VCaP (cell line): ENCODE data around the gene CES4A.

Experiments used
- H3K27ac ChIP-seq: fragments of 450-650 bp; 2 replicates; pipeline ENCODE4 v1.5.1; 2017
- TF ChIP-seq, protein P1 (sequence below): fragments of 450-650 bp; conservative IDR thresholded peaks from 2 replicates; pipeline ENCODE4 v1.5.1; 2017; ENCODE audit warnings: mild to moderate bottlenecking, moderate library complexity

CES4A gene

DNA sequence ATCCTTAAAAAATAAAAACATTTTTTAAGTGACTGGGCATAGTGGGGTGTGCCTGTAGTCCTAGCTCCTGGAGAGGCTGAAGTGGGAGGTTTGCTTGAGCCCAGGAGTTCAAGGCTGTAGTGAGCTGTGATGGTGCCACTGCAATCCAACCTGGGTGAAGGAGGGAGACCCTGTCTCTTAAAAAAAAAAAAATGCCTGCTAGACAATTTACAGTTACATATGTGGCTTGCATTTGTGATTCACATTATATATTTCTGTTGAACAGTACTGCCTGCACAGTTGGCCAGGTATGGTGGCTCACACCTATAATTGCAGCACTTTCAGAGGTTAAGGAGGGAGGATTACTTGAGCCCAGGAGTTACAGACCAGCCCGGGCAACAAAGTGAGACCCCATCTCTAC, 64.0 kb downstream of the CES4A start:
- H3K27ac ChIP-seq = no peak overlapping the region
- TF ChIP-seq, protein P1, sequence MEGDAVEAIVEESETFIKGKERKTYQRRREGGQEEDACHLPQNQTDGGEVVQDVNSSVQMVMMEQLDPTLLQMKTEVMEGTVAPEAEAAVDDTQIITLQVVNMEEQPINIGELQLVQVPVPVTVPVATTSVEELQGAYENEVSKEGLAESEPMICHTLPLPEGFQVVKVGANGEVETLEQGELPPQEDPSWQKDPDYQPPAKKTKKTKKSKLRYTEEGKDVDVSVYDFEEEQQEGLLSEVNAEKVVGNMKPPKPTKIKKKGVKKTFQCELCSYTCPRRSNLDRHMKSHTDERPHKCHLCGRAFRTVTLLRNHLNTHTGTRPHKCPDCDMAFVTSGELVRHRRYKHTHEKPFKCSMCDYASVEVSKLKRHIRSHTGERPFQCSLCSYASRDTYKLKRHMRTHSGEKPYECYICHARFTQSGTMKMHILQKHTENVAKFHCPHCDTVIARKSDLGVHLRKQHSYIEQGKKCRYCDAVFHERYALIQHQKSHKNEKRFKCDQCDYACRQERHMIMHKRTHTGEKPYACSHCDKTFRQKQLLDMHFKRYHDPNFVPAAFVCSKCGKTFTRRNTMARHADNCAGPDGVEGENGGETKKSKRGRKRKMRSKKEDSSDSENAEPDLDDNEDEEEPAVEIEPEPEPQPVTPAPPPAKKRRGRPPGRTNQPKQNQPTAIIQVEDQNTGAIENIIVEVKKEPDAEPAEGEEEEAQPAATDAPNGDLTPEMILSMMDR = no peak

DNA sequence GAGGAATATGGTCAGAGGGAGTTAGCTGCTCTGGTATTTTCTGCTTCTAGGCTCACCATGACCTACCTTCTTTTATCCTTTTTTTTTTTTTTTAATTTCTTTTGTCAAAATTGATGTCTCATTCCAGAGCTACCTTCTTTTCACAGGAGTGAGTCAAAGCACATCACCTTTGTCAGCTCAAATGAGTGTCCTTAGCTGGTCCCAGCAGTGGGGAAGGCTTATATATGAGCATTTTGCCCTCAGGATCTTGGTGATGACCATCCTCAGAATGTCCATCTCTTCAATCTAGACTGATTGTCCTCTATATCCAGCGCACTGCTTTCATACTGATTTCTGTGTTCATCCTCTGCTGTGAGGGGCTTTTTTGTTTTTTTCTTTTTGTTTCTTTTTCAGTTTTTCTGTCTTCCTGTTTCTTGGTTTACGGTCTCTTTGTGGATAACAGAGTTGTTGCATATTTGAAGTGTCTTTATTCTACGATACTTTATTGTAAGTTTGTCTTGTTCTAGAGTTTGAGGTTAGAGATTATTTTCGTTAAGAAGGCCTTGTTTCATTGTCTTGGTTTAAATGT, 65.5 kb downstream of the CES4A start:
- H3K27ac ChIP-seq = no peak overlapping the region
- TF ChIP-seq, protein P1 = no peak

DNA sequence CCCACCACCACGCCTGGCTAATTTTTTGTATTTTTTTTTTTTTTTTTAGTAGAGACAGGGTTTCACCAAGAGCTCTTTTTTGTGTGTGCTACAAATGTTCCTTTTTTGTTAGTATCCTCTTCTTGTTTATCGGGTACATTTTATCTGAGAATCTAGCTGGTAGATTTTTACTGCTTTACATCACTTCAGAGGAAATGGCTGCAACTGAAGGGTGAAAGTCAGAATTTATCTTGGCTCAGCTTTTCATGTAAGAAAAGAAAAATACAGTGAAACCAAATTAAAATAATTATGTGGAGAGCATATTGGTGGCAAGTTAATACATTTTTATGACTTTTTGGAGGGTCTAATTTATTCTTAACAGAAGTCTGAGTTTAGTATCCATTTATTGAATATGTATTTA, 66.5 kb downstream of the CES4A start:
- TF ChIP-seq, protein P1 = no peak
- H3K27ac ChIP-seq = no peak overlapping the region

DNA sequence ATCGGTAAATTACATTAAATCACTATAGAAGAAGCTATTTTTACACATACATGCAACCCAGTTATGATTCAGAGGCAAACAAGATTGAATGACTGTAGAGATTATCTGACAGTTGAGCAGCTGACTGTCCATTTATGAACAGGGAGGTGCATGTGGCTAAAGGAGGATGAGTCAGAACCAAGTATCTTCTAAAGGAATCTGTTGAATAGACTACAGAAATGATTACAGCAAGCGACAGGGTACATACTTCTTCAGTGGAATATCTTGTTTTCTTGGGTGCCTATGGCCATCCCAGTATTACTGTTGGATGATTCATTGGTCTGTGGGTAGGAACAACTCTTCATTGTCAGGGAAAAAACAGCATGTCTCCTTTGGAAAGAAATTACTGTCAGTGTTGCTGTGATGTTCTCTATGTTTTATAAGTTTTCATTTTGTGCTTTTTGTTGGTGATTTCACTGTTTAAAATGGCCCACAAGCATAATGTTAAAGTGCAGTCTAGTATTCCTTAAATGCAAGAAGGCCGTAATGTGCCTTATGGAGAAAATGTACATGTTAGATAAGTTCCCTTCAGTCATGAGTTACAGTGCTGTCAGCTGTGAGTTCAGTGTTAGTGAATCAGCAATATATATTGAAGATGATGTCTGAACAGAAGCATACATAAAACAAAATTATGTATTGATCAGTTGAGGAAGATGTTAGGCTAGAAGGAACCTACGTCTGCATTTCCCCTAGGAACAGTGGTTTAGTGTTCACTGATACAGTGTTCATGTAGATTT, 67.5 kb downstream of the CES4A start:
- TF ChIP-seq, protein P1 = no peak
- no peak overlapping the region for H3K27ac ChIP-seq
